Ishikawa (cell line): ENCODE results near the gene ARSB.

Experiments
- CEBPB ChIP-seq: IDR thresholded peaks from 2 replicates; pipeline ENCODE4 v1.6.1; 2012
- CREB1 ChIP-seq: IDR thresholded peaks from 2 replicates; pipeline ENCODE4 v1.6.1; 2012; ENCODE audit warnings: low read depth
- EGR1 ChIP-seq: IDR thresholded peaks from 2 replicates; pipeline ENCODE4 v1.6.1; 2012
- EP300 ChIP-seq: IDR thresholded peaks from 2 replicates; pipeline ENCODE4 v1.6.1; 2012; ENCODE audit warnings: borderline replicate concordance
- FOXM1 ChIP-seq: IDR thresholded peaks from 2 replicates; pipeline ENCODE4 v1.6.1; 2012; ENCODE audit warnings: low read depth, borderline replicate concordance
- MAX ChIP-seq: IDR thresholded peaks from 2 replicates; pipeline ENCODE4 v1.6.1; 2012
- NFIC ChIP-seq: IDR thresholded peaks from 2 replicates; pipeline ENCODE4 v1.6.1; 2012
- RAD21 ChIP-seq: IDR thresholded peaks from 2 replicates; pipeline ENCODE4 v1.6.1; 2012; ENCODE audit warnings: low read depth
- REST ChIP-seq: IDR thresholded peaks from 2 replicates; pipeline ENCODE4 v1.6.1; 2012; ENCODE audit warnings: low read depth, mild to moderate bottlenecking
- TAF1 ChIP-seq: IDR thresholded peaks from 2 replicates; pipeline ENCODE4 v1.6.1; 2012; ENCODE audit warnings: low read depth, mild to moderate bottlenecking
- TCF12 ChIP-seq: IDR thresholded peaks from 2 replicates; pipeline ENCODE4 v1.6.1; 2012; ENCODE audit warnings: low read depth
- TEAD4 ChIP-seq: IDR thresholded peaks from 2 replicates; pipeline ENCODE4 v1.6.1; 2012
- YY1 ChIP-seq: IDR thresholded peaks from 2 replicates; pipeline ENCODE4 v1.6.1; 2012; ENCODE audit warnings: low read depth
- ZBTB7A ChIP-seq: IDR thresholded peaks from 2 replicates; pipeline ENCODE4 v1.6.1; 2012; ENCODE audit warnings: low read depth
- TF ChIP-seq, protein P1 (sequence below): IDR thresholded peaks from 2 replicates; pipeline ENCODE4 v1.6.1; 2012

Gene ARSB

GRCh38 chr5:78795757-78796156 lies 189.4 kb downstream of the ARSB start:
- no peak for TF ChIP-seq MAX
- no peak for TF ChIP-seq EGR1
- no peak for TF ChIP-seq EP300
- no peak for TF ChIP-seq TEAD4
- TF ChIP-seq ZBTB7A, result no peak
- TF ChIP-seq CREB1, result no peak
- TF ChIP-seq TAF1, result no peak
- TF ChIP-seq RAD21, result no peak
- TF ChIP-seq TCF12, result no peak
- TF ChIP-seq REST, result no peak
- no peak for TF ChIP-seq YY1
- TF ChIP-seq CEBPB, result no peak
- TF ChIP-seq FOXM1, result no peak
- TF ChIP-seq NFIC, result no peak
- TF ChIP-seq, protein P1, sequence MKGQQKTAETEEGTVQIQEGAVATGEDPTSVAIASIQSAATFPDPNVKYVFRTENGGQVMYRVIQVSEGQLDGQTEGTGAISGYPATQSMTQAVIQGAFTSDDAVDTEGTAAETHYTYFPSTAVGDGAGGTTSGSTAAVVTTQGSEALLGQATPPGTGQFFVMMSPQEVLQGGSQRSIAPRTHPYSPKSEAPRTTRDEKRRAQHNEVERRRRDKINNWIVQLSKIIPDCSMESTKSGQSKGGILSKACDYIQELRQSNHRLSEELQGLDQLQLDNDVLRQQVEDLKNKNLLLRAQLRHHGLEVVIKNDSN, result no peak

GRCh38 chr5:78794693-78795215 lies 190.4 kb downstream of the ARSB start:
- TF ChIP-seq TAF1 (no peak), TCF12 (no peak), CREB1 (no peak), NFIC (no peak), YY1 (no peak), CEBPB (no peak), EP300 (no peak), TEAD4 (no peak), EGR1 (no peak), ZBTB7A (no peak), RAD21 (no peak), FOXM1 (no peak), MAX (no peak), REST (no peak)
- TF ChIP-seq, protein P1, result no peak

DNA sequence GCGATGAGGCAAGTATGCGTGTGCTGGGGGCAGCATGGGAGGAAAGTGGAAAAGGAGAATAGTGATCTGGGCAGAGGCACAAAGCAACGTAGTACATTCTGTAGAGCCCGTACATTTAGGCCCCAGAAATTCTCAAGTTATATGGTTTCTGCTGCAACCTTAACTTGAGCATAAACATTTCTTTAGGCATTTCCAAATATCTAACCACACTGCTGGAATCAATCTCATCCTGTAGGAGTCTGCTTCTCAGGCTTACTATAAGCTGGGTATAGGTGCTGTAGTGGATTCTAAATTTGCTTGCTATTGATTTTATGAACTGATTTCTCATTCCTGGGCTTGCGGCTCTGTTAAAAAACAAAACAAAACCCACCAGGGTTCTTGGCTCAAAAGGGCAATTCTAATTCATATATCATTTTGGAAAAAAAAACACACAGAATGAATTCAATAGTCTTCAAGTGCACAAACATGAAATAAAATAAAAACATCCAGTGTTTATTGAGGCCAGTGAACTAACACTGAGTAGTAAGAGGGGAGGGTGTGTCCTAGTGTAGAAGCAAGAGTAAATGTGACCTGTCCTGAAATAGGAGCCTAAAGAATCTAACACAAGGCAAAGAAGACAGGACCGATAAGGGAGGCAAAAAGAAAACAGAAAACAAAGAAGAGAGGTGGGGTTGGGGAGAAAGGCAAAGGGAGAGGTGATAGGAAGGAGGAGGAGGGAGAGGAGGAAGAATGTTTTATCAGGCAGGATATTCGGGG lies 191.0 kb downstream of the ARSB start:
- no peak for TF ChIP-seq CREB1

DNA sequence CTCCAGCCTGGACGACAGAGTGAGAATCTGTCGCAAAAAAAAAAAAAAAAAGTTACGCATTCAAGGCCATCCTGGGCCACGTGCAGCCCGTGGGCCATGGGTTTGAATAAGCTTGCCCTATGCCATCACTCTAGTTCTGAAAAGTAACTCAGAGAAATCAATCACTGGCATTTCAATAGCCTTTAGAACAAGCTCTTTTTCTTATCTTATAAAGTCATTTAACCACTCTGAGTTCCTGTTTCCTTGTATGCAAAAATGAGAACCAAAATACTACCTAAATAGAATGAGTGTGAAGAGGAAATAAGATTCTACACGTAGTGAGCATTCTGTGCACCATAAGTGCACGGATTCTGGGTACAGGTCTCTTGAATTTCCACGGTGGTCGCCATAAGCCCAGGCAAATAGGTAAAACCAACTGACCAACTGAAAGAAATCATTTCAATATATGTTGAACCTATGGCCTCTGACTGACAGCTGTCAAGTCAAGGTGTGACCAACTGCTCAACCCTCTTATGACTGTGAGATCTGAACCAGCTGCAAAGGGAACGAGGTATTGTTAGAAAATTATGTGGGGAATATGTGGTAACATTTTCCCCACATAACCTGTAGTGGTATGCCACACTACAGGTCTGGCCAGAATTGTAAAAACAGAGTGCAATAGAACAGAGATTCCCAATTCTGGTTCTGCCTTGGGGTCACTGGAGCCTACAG lies 192.6 kb downstream of the ARSB start:
- TF ChIP-seq RAD21, result no peak
- no peak for TF ChIP-seq TAF1

DNA sequence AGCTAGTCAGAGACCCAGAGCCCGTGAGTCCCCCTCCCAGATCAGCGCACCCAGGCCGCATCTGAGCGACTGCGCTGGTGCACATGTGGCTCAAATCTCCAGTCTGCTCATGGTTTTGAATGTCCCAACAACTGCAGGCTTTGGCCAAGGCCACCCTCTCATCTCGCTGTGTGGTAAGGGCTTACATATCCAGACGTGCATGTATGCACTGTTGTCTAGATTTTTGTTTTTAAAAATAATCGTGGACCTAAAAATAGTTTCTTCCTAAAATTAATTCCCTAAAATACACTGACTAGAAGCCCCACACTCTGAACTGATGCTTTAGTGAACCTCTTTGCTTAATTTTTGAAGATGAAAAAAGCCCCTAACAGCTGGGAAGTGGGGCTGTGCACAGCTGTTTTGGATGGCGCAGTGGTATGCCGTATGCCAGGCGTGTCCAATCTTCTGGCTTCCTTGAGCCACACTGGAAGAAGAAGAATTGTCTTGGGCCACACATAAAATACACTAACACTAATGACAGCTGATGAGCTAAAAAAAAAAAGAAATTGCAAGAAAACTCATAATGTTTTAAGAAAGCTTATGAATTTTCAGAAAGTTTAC lies 193.5 kb downstream of the ARSB start:
- TF ChIP-seq CEBPB (no peak), ZBTB7A (no peak), MAX (no peak), RAD21 (no peak), REST (no peak), YY1 (no peak), TEAD4 (no peak), NFIC (no peak), EP300 (no peak), TAF1 (no peak), EGR1 (no peak), FOXM1 (no peak), TCF12 (no peak), CREB1 (no peak)
- TF ChIP-seq, protein P1, result no peak
